Mammary epithelial cell (primary cell): Measurements from ENCODE around the gene AUTS2.

ENCODE experiments used
- EZH2 ChIP-seq: IDR thresholded peaks from 2 replicates; pipeline ENCODE4 v1.6.1; 2012; ENCODE audit warnings: low read length, inconsistent platforms, borderline replicate concordance
- TF ChIP-seq, protein P1 (sequence below), 2 donors: IDR thresholded peaks in 1 of 2; conservative IDR thresholded peaks in 1 of 2; 2 replicates each; pipeline ENCODE4 v1.5.1; 2011 to 2012; ENCODE audit warnings: inconsistent platforms in 2 of 2, low read length in 2 of 2, mild to moderate bottlenecking in 2 of 2, control low read depth in 1 of 2, low read depth in 1 of 2; ENCODE audit not compliant: insufficient read depth in 1 of 2; ENCODE audit errors: extremely low read depth in 1 of 2

DNA sequence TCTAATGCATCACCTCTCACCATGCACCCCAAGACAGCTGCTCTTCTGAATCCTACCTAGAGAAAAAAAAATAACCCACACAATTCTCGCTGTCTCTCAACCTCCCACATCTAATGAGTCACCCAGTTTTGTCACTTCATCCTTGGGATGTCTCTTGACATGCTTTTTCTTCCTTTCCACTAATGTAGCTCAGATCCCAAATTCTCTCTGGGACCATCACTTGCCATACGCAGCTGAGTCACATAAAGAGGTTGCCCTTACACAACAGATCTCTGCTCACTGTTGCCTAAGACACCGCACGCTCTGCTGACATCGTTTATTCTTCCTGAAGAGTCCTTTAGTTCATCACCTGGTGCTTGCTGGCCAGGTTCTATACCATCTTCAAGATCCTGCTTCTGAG lies 927.7 kb downstream of the AUTS2 start:
- TF ChIP-seq, protein P1, sequence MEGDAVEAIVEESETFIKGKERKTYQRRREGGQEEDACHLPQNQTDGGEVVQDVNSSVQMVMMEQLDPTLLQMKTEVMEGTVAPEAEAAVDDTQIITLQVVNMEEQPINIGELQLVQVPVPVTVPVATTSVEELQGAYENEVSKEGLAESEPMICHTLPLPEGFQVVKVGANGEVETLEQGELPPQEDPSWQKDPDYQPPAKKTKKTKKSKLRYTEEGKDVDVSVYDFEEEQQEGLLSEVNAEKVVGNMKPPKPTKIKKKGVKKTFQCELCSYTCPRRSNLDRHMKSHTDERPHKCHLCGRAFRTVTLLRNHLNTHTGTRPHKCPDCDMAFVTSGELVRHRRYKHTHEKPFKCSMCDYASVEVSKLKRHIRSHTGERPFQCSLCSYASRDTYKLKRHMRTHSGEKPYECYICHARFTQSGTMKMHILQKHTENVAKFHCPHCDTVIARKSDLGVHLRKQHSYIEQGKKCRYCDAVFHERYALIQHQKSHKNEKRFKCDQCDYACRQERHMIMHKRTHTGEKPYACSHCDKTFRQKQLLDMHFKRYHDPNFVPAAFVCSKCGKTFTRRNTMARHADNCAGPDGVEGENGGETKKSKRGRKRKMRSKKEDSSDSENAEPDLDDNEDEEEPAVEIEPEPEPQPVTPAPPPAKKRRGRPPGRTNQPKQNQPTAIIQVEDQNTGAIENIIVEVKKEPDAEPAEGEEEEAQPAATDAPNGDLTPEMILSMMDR (conservative IDR thresholded peaks at IDR 0.05 in 1 of 2, IDR thresholded peaks at IDR 0.05 in 1 of 2; ENCODE audit: extremely low read depth in 1 of 2, insufficient read depth in 1 of 2, low read depth in 1 of 2, low read length in 2 of 2) = no peak
- no peak for TF ChIP-seq EZH2
